ENCODE data around the gene PIK3R5.

Gene PIK3R5

GRCh38 chr17:8967861-8968260 is 2.4 kb upstream of the PIK3R5 start:
- Mint-ChIP-seq H3K27ac (peak overlapping the region; percentile 50), H3K4me1 (ENCODE audit: low read depth) (peaks cover 30% of the 10 kb centered on the region), H3K27me3 (ENCODE audit: low read depth) (no peaks in the 10 kb centered on the region), H3K9me3 (peaks cover 21% of the 10 kb centered on the region), H3K36me3 (ENCODE audit: low read depth) (peaks cover 23% of the 10 kb centered on the region), H3K4me3 (peak overlapping the region; percentile 33)

- Mint-ChIP-seq H3K4me1 (ENCODE audit: low read depth) (peaks cover 37% of the 10 kb centered on the region), H3K9me3 (peaks cover 18% of the 10 kb centered on the region), H3K27ac (peak overlapping the region; percentile 27), H3K4me3 (peak overlapping the region; percentile 59), H3K27me3 (ENCODE audit: low read depth) (no peaks in the 10 kb centered on the region), H3K36me3 (ENCODE audit: low read depth) (peaks cover 26% of the 10 kb centered on the region)
These were observed 1.4 kb upstream of the PIK3R5 start for GRCh38 chr17:8966926-8967325.

GRCh38 chr17:8964801-8965393 is 610 bp downstream of the PIK3R5 start:
- H3K27me3 Mint-ChIP-seq (ENCODE audit: low read depth) = no peaks in the 10 kb centered on the region
- H3K9me3 Mint-ChIP-seq = peaks cover 9% of the 10 kb centered on the region
- peak overlapping the region; percentile 98 for H3K27ac Mint-ChIP-seq
- H3K36me3 Mint-ChIP-seq (ENCODE audit: low read depth) = peaks cover 37% of the 10 kb centered on the region
- peak overlapping the region; percentile 100 for H3K4me3 Mint-ChIP-seq
- peaks cover 53% of the 10 kb centered on the region for H3K4me1 Mint-ChIP-seq (ENCODE audit: low read depth)

- Mint-ChIP-seq H3K4me3 (peak overlapping the region; percentile 92), H3K27ac (peak overlapping the region; percentile 92), H3K9me3 (peaks cover 9% of the 10 kb centered on the region), H3K36me3 (ENCODE audit: low read depth) (peaks cover 46% of the 10 kb centered on the region), H3K27me3 (ENCODE audit: low read depth) (no peaks in the 10 kb centered on the region), H3K4me1 (ENCODE audit: low read depth) (peaks cover 64% of the 10 kb centered on the region)
These were observed 1.8 kb downstream of the PIK3R5 start for GRCh38 chr17:8963647-8964258.

GRCh38 chr17:8963014-8963413 is 2.5 kb downstream of the PIK3R5 start:
- Mint-ChIP-seq H3K4me3 (peak overlapping the region; percentile 92), H3K9me3 (peaks cover 3% of the 10 kb centered on the region), H3K27me3 (ENCODE audit: low read depth) (no peaks in the 10 kb centered on the region), H3K36me3 (ENCODE audit: low read depth) (peaks cover 47% of the 10 kb centered on the region), H3K4me1 (ENCODE audit: low read depth) (peaks cover 65% of the 10 kb centered on the region), H3K27ac (peak overlapping the region; percentile 92)

- peak overlapping the region; percentile 43 for H3K4me3 Mint-ChIP-seq
- H3K36me3 Mint-ChIP-seq (ENCODE audit: low read depth) = peaks cover 53% of the 10 kb centered on the region
- no peaks in the 10 kb centered on the region for H3K27me3 Mint-ChIP-seq (ENCODE audit: low read depth)
- H3K9me3 Mint-ChIP-seq = no peaks in the 10 kb centered on the region
- H3K27ac Mint-ChIP-seq = peak overlapping the region; percentile 47
- peaks cover 68% of the 10 kb centered on the region for H3K4me1 Mint-ChIP-seq (ENCODE audit: low read depth)
These were observed 3.7 kb downstream of the PIK3R5 start for GRCh38 chr17:8961829-8962228.

GRCh38 chr17:8960325-8961140 is 5.0 kb downstream of the PIK3R5 start:
- Mint-ChIP-seq H3K4me3 (peak overlapping the region; percentile 74), H3K9me3 (no peaks in the 10 kb centered on the region), H3K27ac (peak overlapping the region; percentile 52), H3K36me3 (ENCODE audit: low read depth) (peaks cover 60% of the 10 kb centered on the region), H3K4me1 (ENCODE audit: low read depth) (peaks cover 78% of the 10 kb centered on the region), H3K27me3 (ENCODE audit: low read depth) (no peaks in the 10 kb centered on the region)

GRCh38 chr17:8959312-8959918 is 6.1 kb downstream of the PIK3R5 start:
- no peaks in the 10 kb centered on the region for H3K27me3 Mint-ChIP-seq (ENCODE audit: low read depth)
- H3K9me3 Mint-ChIP-seq = no peaks in the 10 kb centered on the region
- H3K4me3 Mint-ChIP-seq = peak overlapping the region; percentile 23
- peaks cover 63% of the 10 kb centered on the region for H3K36me3 Mint-ChIP-seq (ENCODE audit: low read depth)
- peak overlapping the region; percentile 75 for H3K27ac Mint-ChIP-seq
- H3K4me1 Mint-ChIP-seq (ENCODE audit: low read depth) = peaks cover 83% of the 10 kb centered on the region

GRCh38 chr17:8957721-8958120 is 7.8 kb downstream of the PIK3R5 start:
- no peak overlapping the region for H3K27ac Mint-ChIP-seq
- peak overlapping the region; percentile 16 for H3K4me3 Mint-ChIP-seq
- peaks cover 58% of the 10 kb centered on the region for H3K36me3 Mint-ChIP-seq (ENCODE audit: low read depth)

GRCh38 chr17:8956465-8956902 is 9.0 kb downstream of the PIK3R5 start:
- H3K27me3 Mint-ChIP-seq (ENCODE audit: low read depth) = no peaks in the 10 kb centered on the region
- H3K4me1 Mint-ChIP-seq (ENCODE audit: low read depth) = peaks cover 85% of the 10 kb centered on the region
- H3K36me3 Mint-ChIP-seq (ENCODE audit: low read depth) = peaks cover 62% of the 10 kb centered on the region
- H3K27ac Mint-ChIP-seq = peak overlapping the region; percentile 79
- H3K4me3 Mint-ChIP-seq = peak overlapping the region; percentile 44
- H3K9me3 Mint-ChIP-seq = peaks cover 10% of the 10 kb centered on the region

More at GRCh38 chr17:8957721-8958120, 7.8 kb downstream of the PIK3R5 start:
- no peaks in the 10 kb centered on the region for H3K9me3 Mint-ChIP-seq
- H3K4me1 Mint-ChIP-seq (ENCODE audit: low read depth) = peaks cover 84% of the 10 kb centered on the region
- no peaks in the 10 kb centered on the region for H3K27me3 Mint-ChIP-seq (ENCODE audit: low read depth)

GRCh38 chr17:8955021-8955959 is 10.2 kb downstream of the PIK3R5 start:
- Mint-ChIP-seq H3K9me3 (peaks cover 22% of the 10 kb centered on the region), H3K27me3 (ENCODE audit: low read depth) (no peaks in the 10 kb centered on the region), H3K27ac (peak overlapping the region; percentile 63), H3K36me3 (ENCODE audit: low read depth) (peaks cover 69% of the 10 kb centered on the region), H3K4me3 (peak overlapping the region; percentile 69), H3K4me1 (ENCODE audit: low read depth) (peaks cover 90% of the 10 kb centered on the region)

GRCh38 chr17:8954339-8954738 is 11.2 kb downstream of the PIK3R5 start:
- peaks cover 23% of the 10 kb centered on the region for H3K9me3 Mint-ChIP-seq
- peak overlapping the region; percentile 88 for H3K27ac Mint-ChIP-seq
- no peaks in the 10 kb centered on the region for H3K27me3 Mint-ChIP-seq (ENCODE audit: low read depth)
- peaks cover 65% of the 10 kb centered on the region for H3K36me3 Mint-ChIP-seq (ENCODE audit: low read depth)
- peaks cover 83% of the 10 kb centered on the region for H3K4me1 Mint-ChIP-seq (ENCODE audit: low read depth)
- peak overlapping the region; percentile 75 for H3K4me3 Mint-ChIP-seq

- H3K27ac Mint-ChIP-seq = peak overlapping the region; percentile 8
- H3K27me3 Mint-ChIP-seq (ENCODE audit: low read depth) = no peaks in the 10 kb centered on the region
- H3K4me1 Mint-ChIP-seq (ENCODE audit: low read depth) = peaks cover 84% of the 10 kb centered on the region
- no peak overlapping the region for H3K4me3 Mint-ChIP-seq
- peaks cover 23% of the 10 kb centered on the region for H3K9me3 Mint-ChIP-seq
- peaks cover 62% of the 10 kb centered on the region for H3K36me3 Mint-ChIP-seq (ENCODE audit: low read depth)
These were observed 12.2 kb downstream of the PIK3R5 start for GRCh38 chr17:8953156-8953885.
